Kidney (tissue), 14 donors: Measurements from ENCODE around the gene NAP1L1. TPM values are rescaled to one million over a fixed set of nuclear protein-coding genes. Genes with fewer than 3 reads are reported as not detected.

Experiments
- DNase-seq, 5 donors: peaks; one replicate each; pipeline ENCODE4 v3.0.0-alpha.2; 2013 to 2020
- FAIRE-seq: peaks from 2 replicates; lab custom pipeline; 2012; peaks lifted over from hg19 to GRCh38; lab: Jason Lieb, UNC
- H3K27ac ChIP-seq, 2 donors: one replicate each; pipeline ENCODE4 v1.7.0; 2013; ENCODE audit warnings: low read depth in 2 of 2, low read length in 2 of 2, inconsistent platforms in 1 of 2
- H3K27me3 ChIP-seq: one replicate; pipeline ENCODE4 v1.7.1; 2013; ENCODE audit warnings: low read length, inconsistent platforms; ENCODE audit not compliant: control insufficient read depth, insufficient read depth
- H3K36me3 ChIP-seq, 3 donors: one replicate each; pipeline versions ENCODE4 v1.7.0 to v1.7.1; 2013; ENCODE audit warnings: low read length in 3 of 3, control low read depth in 1 of 3, inconsistent platforms in 1 of 3; ENCODE audit not compliant: insufficient read depth in 3 of 3, control insufficient read depth in 2 of 3
- H3K4me1 ChIP-seq, 3 donors: one replicate each; pipeline versions ENCODE4 v1.7.0 to v1.7.1; 2013; ENCODE audit warnings: low read length in 3 of 3, inconsistent platforms in 1 of 3, low read depth in 1 of 3; ENCODE audit not compliant: control insufficient read depth in 2 of 3, insufficient read depth in 2 of 3
- H3K4me3 ChIP-seq, 3 donors: one replicate each; pipeline versions ENCODE4 v1.7.0 to v1.8.1; 2013; ENCODE audit warnings: low read length in 3 of 3, control low read depth in 1 of 3, inconsistent platforms in 1 of 3
- H3K9ac ChIP-seq, 3 donors: one replicate each; pipeline versions ENCODE4 v1.7.0 to v1.7.1; 2013; ENCODE audit warnings: low read length in 3 of 3, control low read depth in 1 of 3, inconsistent platforms in 1 of 3
- H3K9me3 ChIP-seq, 3 donors: one replicate each; pipeline versions ENCODE4 v1.7.0 to v1.7.1; 2013; ENCODE audit warnings: low read length in 3 of 3, control low read depth in 1 of 3, inconsistent platforms in 1 of 3; ENCODE audit not compliant: control insufficient read depth in 2 of 3, insufficient read depth in 1 of 3
- CTCF ChIP-seq: IDR thresholded peaks from 3 replicates; pipeline ENCODE4 v1.5.1; 2012; ENCODE audit warnings: mild to moderate bottlenecking, moderate library complexity, borderline replicate concordance; ENCODE audit not compliant: insufficient read depth; ENCODE audit errors: extremely low read depth
- intact Hi-C: fragments of 100-400 bp; cut with DNase I; formaldehyde crosslinking; loops from one replicate; pipeline ENCODE4 v1.11.1; 2022
- polyA plus RNA-seq: library from polyadenylated mRNA; stranded (reverse); fragments of 350-450 nt; fragmentation: Illumina TruSeq; extraction: RNeasy Lipid Tissue Mini Kit (QIAGEN cat#74804); gene quantifications from one replicate; pipeline ENCODE4 v1.2.3, GENCODE V29; 2014; ENCODE audit warnings: low read depth, low replicate concordance; ENCODE audit not compliant: insufficient read depth
- total RNA-seq: library from RNA; stranded (reverse); fragmentation: NEBNext Ultra II Directional; extraction: Animal tissue kit (Norgen Biotek cat#: 25700); gene quantifications from one replicate; pipeline ENCODE4 v1.2.1, GENCODE V29; 2021
- donor health status: control.
- donor health status: control.
- donor health status: control.
- donor health status: control.
- donor health status: control.
- donor health status: DM: yes; HTN: yes; CAD: no.
- donor health status: Normal renal cell carcinoma (clear cell type).

Gene NAP1L1
- total and polyA plus RNA-seq, 2 donors from 2014 or later: 180 to 288 TPM

GRCh38 chr12:76025601-76026575 lies 58.6 kb downstream of the NAP1L1 start:
- intact Hi-C loops: no loop called here
- TF ChIP-seq CTCF: no peak
- H3K4me1 ChIP-seq: peaks cover 0 to 5% (median 1%) of the 10 kb centered on the region in 3 donors
- no peaks in the 10 kb centered on the region for H3K27me3 ChIP-seq
- FAIRE-seq (no peak), DNase-seq (no peak)
- no peak overlapping the region for H3K9ac ChIP-seq
- H3K27ac ChIP-seq: no peak overlapping the region
- H3K4me3 ChIP-seq: no peak overlapping the region
- H3K9me3 ChIP-seq: no peaks in the 10 kb centered on the region
- no peaks in the 10 kb centered on the region for H3K36me3 ChIP-seq

- Histone ChIP-seq H3K9ac (no peak overlapping the region), H3K36me3 (no peaks in the 10 kb centered on the region), H3K4me3 (no peak overlapping the region), H3K9me3 (no peaks in the 10 kb centered on the region), H3K27ac (no peak overlapping the region), H3K27me3 (no peaks in the 10 kb centered on the region), H3K4me1 (peaks cover 0 to 9% (median 0%) of the 10 kb centered on the region in 3 donors)
- intact Hi-C loops: no loop called here
- no peak for DNase-seq
- TF ChIP-seq CTCF: no peak
- no peak for FAIRE-seq
These were observed 59.4 kb downstream of the NAP1L1 start for GRCh38 chr12:76024942-76025600.

DNA sequence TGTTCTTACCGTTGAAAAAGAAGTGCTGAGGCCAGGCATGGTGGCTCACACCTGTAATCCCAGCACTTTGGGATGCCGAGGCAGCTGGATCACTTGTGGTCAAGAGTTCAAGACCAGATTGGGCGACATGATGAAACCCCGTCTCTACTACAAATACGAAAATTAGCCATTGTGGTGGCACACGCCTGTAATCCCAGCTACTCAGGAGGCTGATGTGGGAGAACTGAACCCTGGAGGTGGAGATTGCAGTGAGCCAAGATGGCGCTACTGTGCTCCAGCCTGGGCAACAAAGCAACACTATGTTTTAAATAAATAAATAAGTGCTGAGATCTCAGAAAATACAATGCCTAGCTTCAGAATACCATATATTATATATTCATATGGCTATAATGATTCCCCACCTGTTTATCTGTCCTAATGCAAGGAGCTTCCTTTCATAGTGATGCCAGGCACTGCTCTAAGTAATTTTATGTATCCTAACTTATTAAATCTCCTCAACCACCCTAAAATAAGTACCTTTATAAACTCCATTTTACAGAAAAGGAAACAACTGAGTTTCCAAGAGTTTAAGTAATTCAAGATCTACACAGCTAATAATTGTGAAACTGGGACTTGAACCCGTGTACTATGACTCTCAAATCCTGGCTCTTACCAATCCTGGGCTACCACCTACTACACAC lies 60.2 kb downstream of the NAP1L1 start:
- FAIRE-seq (no peak), DNase-seq (no peak)
- H3K9ac ChIP-seq: no peak overlapping the region
- no peak overlapping the region for H3K27ac ChIP-seq
- TF ChIP-seq CTCF: no peak
- no peak overlapping the region for H3K4me3 ChIP-seq
- no peaks in the 10 kb centered on the region for H3K36me3 ChIP-seq
- H3K4me1 ChIP-seq: peaks cover 0 to 10% (median 0%) of the 10 kb centered on the region in 3 donors
- H3K9me3 ChIP-seq: no peaks in the 10 kb centered on the region
- no peaks in the 10 kb centered on the region for H3K27me3 ChIP-seq
- intact Hi-C loops: no loop called here
